GM18519 (cell line): ENCODE results near the gene TMPRSS13.
"Not testable (repeated sequence)": the region's sequence is repeated elsewhere in the genome, so short reads cannot be mapped to it uniquely, and the experiment has no call there.

Source experiments
- ATAC-seq: cut with Tn5 transposase; IDR thresholded peaks from one replicate; pipeline ENCODE4 v1.9.1; 2021; ENCODE audit warnings: mild to moderate bottlenecking, moderate library complexity; ENCODE audit not compliant: unreplicated experiment, low FRiP score

Gene TMPRSS13

GRCh38 chr11:117929142-117929915 is at the start of gene TMPRSS13:
TSS of gene TMPRSS13 (minus strand) at chr11:117929402. CDS start at chr11:117929307, 95 bp downstream.
- no peak for ATAC-seq

GRCh38 chr11:117978991-117979390 is 49.8 kb upstream of the TMPRSS13 start:
- ATAC-seq = no peak

DNA sequence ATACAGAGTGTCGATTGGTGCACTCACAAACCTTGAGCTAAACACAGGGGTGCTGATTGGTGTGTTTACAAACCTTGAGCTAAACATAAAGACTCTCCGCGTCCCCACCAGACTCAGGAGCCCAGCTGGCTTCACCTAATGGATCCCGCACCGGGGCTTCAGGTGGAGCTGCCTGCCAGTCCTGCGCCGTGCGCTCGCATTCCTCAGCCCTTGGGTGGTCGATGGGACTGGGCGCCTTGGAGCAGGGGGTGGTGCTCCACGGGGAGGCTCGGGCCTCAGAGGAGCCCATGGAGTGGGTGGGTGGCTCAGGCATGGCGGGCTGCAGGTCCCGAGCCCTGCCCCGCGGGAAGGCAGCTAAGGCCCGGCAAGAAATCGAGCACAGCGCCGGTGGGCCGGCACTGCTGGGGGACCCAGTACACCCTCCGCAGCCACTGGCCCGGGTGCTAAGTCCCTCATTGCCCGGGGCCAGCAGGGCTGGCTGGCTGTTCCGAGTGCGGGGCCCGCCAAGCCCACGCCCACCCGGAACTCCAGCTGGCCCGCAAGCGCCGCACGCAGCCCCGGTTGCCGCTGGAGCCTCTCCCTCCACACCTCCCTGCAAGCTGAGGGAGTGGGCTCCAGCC is 49.2 kb upstream of the TMPRSS13 start:
- not testable (repeated sequence) for ATAC-seq

DNA sequence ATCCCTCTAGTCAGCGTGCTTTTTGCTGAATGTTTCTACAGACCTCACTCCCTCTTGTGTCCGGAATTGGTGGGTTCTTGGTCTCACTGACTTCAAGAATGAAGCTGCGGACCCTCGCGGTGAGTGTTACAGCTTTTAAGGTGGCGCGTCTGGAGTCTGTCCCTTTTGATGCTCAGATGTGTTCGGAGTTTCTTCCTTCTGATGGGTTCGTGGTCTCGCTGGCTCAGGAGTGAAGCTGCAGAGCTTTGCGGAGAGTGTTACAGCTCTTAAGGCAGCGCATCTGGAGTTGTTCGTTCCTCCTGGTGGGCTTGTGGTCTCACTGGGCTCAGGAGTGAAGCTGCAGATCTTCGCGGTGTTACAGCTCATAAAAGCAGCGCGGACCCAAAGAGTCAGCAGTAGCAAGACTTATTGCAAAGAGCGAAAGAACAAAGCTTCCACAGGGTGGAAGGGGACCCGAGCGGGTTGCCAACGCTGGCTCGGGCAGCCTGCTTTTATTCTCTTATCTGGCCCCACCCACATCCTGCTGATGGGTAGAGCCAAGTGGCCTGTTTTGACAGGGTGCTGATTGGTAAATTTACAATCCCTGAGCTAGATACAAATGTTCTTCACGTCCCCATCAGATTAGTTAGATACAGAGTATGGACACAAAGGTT is 48.5 kb upstream of the TMPRSS13 start:
- ATAC-seq = not testable (repeated sequence)

DNA sequence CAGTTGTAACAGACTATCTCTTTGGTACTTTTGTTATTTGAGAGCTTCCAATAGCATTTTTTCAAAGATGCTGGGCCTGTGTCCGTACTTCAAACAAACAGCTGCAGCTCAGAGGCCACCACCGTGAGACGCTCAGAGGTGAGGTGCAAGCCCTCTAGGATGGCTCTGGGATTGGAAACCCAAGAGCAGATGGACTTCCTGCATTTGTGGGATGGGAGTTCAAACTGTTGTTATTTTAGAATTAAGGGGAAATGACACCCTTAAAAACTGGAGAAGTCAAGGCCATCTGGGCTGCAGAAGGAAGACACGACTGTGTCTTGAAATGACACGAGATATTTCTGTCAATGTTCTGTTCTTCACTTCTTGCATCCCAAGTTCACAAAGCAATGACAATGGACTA is 47.8 kb upstream of the TMPRSS13 start:
- no peak for ATAC-seq

GRCh38 chr11:117976445-117976844 is 47.2 kb upstream of the TMPRSS13 start:
- ATAC-seq = no peak

GRCh38 chr11:117973503-117973860 is 44.3 kb upstream of the TMPRSS13 start:
- no peak for ATAC-seq

DNA sequence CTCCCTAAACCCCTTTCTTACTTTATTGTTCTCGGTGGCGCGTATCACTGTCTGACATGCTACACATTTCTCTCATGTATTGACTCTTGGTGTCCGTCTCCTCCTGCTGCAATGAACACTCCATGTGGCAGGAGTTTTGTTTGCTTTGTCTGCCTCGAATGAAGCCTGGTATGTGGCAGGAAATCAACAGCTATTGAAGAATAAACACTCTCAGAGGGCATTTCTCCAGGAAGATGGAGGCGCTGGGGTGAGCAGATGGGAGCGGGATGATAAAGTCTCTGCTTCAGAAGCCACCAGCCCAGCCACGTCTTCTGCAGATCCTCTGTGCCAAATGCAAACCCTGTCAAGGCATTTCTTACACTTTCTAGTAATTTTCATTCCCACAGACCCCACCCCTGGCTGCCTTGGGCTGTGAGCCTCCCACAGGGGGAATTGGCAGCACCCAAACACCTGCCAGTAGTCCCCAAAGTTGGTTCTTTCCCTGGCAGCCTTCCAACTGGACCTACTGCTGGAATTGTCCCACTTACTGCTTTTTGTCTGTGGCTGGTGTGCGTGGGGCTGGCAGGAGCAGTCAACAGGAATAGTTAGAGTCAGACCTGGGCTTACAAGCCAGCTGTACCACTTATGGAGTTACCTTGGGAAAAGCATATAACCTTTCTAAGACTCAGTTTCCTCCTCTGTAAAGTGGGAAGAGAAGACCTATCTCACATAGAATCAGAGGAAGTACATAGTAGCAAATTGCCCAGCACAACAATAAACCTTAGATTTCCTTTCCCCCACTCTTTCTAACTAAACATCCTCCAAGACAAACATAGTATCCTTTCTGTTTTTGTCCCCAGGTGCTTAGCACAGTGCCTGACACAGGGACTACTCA is 43.7 kb upstream of the TMPRSS13 start:
- no peak for ATAC-seq

- ATAC-seq = no peak
Measured at GRCh38 chr11:117972044-117972443, 42.8 kb upstream of the TMPRSS13 start.

GRCh38 chr11:117970400-117971024 is 41.3 kb upstream of the TMPRSS13 start:
- ATAC-seq = no peak

DNA sequence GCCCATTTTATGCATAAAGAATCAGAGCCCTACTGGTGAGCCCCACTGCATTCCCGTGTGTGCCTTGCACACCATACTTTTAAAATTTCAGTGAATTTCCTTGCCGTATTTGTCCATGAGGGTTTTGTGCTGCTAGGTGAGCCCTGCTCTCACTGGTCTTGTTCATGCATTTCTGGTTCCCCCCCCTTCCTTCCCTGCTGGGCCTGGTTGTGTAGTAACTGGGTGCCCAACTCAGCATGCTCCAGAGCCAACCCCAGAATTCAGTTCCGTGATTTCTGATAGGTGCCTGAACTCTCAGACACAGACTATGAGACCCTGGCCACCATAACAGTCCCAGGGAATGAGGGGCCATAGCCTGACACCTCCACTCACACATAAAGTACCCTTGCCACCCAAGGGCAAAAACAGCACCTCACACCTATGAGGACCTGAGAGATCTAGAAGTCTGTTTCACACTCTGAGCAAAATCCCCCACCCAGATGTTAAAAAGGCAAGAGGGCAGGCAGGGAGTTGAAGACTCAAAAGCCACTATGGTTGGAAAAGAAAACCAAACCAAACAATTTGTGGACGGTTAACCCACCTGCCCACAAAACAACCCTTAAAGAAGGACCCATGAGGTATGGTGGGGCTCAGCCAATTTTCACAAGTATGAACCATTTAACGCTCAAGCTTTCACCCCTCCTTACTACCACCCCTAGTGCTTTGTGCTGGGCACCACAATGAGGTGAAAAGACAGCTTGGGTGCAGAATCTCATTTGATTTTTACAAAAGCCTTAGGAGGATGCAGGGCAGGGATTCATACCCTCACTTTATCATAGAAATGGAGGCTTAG is 40.2 kb upstream of the TMPRSS13 start:
- no peak for ATAC-seq

- ATAC-seq = no peak
Measured at GRCh38 chr11:117966908-117967307, 37.7 kb upstream of the TMPRSS13 start.

DNA sequence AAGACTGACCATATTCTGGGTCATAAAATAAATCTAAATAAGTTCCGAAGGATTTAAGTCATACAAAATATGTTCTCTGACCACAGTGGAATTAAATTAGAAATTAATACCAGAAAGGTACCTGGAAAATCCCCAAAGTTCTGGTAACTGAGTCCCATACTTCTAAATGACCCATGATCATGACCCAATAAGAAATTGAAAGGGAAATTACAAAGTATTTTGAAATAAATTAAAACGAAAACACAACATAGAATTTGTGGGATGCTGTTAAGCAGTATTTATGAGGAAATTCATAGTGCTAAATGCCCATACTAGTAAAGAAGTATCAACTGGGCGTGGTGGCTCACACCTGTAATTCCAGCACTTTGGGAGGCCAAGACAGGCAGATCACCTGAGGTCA is 33.6 kb upstream of the TMPRSS13 start:
- no peak for ATAC-seq

DNA sequence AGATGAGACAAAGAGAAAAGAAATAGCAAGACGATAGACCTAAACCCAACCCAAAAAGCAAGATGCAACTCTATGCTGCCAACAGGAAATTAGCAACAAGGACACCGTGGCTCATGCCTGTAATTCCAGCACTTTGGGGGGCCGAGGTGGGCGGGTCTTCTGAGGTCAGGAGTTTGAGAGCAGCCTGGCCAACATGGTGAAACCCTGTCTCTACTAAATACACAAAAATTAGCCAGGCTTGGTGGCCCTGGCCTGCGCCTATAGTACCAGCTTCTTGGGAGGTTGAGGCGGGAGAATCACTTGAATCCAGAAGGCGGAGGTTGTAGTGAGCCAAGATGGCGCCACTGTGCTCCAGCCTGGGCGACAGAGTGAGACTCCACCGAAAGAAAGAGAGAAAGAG is 32.7 kb upstream of the TMPRSS13 start:
- no peak for ATAC-seq

- ATAC-seq = no peak
Measured at GRCh38 chr11:117960406-117960805, 31.2 kb upstream of the TMPRSS13 start.

DNA sequence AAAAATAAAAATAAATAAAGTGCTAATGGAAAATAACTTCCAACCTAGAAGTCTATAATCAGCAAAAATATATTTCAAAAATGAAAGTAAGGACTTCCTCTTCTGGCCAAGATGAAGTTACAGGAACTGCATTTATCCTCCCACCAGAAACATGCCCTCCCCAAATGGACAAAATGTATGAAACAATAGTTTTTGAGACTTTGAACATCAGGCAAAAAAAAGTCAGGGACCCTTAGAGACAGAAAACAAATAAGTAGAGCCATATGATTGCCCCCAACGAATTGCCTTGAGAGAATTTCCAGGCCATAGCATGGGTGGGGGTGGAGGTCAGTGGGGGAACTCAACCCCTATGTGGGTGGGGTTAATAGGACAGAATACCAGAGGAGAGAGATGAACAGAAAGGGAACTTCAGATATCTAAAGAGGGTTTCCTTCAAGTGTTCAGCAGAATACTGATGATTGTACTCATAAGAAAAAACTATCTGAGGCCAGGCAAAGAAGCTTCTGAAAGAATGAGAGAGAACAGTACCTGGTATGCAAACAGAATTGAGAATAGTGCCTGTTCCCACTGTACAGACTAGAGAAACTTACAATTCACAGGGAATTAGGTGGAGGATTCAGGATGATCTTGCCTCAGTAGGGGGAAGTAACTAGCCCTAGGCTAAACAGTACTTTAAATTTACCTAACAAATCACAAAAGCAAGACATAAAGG is 30.4 kb upstream of the TMPRSS13 start:
- ATAC-seq = no peak

- ATAC-seq = no peak
Measured at GRCh38 chr11:117958949-117959348, 29.7 kb upstream of the TMPRSS13 start.

- ATAC-seq = no peak
Measured at GRCh38 chr11:117953024-117953671, 23.9 kb upstream of the TMPRSS13 start.
